ENCODE results near the gene PHF12.

The PHF12 gene

GRCh38 chr17:28985950-28986713 lies 34.8 kb upstream of the PHF12 start:
- TF ChIP-seq CTCF (conservative IDR thresholded peaks at IDR 0.05; ENCODE audit: low read depth, low read length): no peak
- H3K4me3 ChIP-seq (ENCODE audit: low read length): peak overlapping the region; percentile 3
- DNase-seq (ENCODE audit: low read depth): no peak

- no peak for DNase-seq (ENCODE audit: low read depth)
- H3K4me3 ChIP-seq (ENCODE audit: low read length): no peak overlapping the region
- no peak for TF ChIP-seq CTCF (conservative IDR thresholded peaks at IDR 0.05; ENCODE audit: low read depth, low read length)
These were observed 32.2 kb upstream of the PHF12 start for GRCh38 chr17:28983286-28984230.

- DNase-seq (ENCODE audit: low read depth): no peak
- H3K4me3 ChIP-seq (ENCODE audit: low read length): no peak overlapping the region
- TF ChIP-seq CTCF (conservative IDR thresholded peaks at IDR 0.05; ENCODE audit: low read depth, low read length): no peak
These were observed 30.9 kb upstream of the PHF12 start for GRCh38 chr17:28982131-28982793.

- no peak for TF ChIP-seq CTCF (conservative IDR thresholded peaks at IDR 0.05; ENCODE audit: low read depth, low read length)
- no peak overlapping the region for H3K4me3 ChIP-seq (ENCODE audit: low read length)
- no peak for DNase-seq (ENCODE audit: low read depth)
These were observed 27.1 kb upstream of the PHF12 start for GRCh38 chr17:28978356-28978964.

GRCh38 chr17:28977659-28978355 lies 26.5 kb upstream of the PHF12 start:
- no peak overlapping the region for H3K4me3 ChIP-seq (ENCODE audit: low read length)
- no peak for DNase-seq (ENCODE audit: low read depth)
- no peak for TF ChIP-seq CTCF (conservative IDR thresholded peaks at IDR 0.05; ENCODE audit: low read depth, low read length)

- no peak overlapping the region for H3K4me3 ChIP-seq (ENCODE audit: low read length)
- DNase-seq (ENCODE audit: low read depth): no peak
- no peak for TF ChIP-seq CTCF (conservative IDR thresholded peaks at IDR 0.05; ENCODE audit: low read depth, low read length)
These were observed 24.3 kb upstream of the PHF12 start for GRCh38 chr17:28975646-28976045.
